Transverse colon (tissue), 4 donors: Measurements from ENCODE around the gene FSIP2. TPM values are rescaled to one million over a fixed set of nuclear protein-coding genes. Genes with fewer than 3 reads are reported as not detected.

Experiments
- DNase-seq: peaks from one replicate; pipeline ENCODE4 v3.0.0-alpha.2; 2019
- H3K27ac ChIP-seq, 4 donors: fragments of 200-600 bp; sonication (generic); 2 replicates each; pipeline ENCODE4 v1.5.1; 2016 to 2018; ENCODE audit warnings: inconsistent platforms in 4 of 4
- H3K27me3 ChIP-seq: fragments of 200-600 bp; sonication (generic); 2 replicates; pipeline ENCODE4 v1.5.1; 2017; ENCODE audit warnings: inconsistent platforms
- H3K36me3 ChIP-seq, 4 donors: fragments of 200-600 bp; sonication (generic); 2 replicates each; pipeline ENCODE4 v1.5.1; 2017 to 2019; ENCODE audit warnings: inconsistent platforms in 4 of 4
- H3K4me1 ChIP-seq, 4 donors: fragments of 200-600 bp; sonication (generic); 2 replicates each; pipeline ENCODE4 v1.5.1; 2017 to 2020; ENCODE audit warnings: inconsistent platforms in 4 of 4
- H3K4me3 ChIP-seq, 4 donors: fragments of 200-600 bp; sonication (generic); 1 replicate in 1 of 4; 2 replicates in 3 of 4; pipeline versions ENCODE4 v1.5.1 to v1.6.1; 2017 to 2019; ENCODE audit warnings: inconsistent platforms in 4 of 4
- H3K9me3 ChIP-seq, 2 donors: fragments of 200-600 bp; sonication (generic); 2 replicates each; pipeline ENCODE4 v1.5.1; 2017 to 2019; ENCODE audit warnings: inconsistent platforms in 2 of 2
- EP300 ChIP-seq: sonication (generic); formaldehyde crosslinking; IDR thresholded peaks from one replicate; pipeline ENCODE4 v1.6.1; 2017; ENCODE audit warnings: antibody characterized with exemption, low read depth
- POLR2A ChIP-seq: fragments of 450-650 bp; IDR thresholded peaks from one replicate; pipeline ENCODE4 v1.6.1; 2016; ENCODE audit warnings: antibody characterized with exemption, mild to moderate bottlenecking, moderate library complexity
- POLR2AphosphoS5 ChIP-seq, 3 donors: sonication (generic); formaldehyde crosslinking; IDR thresholded peaks; one replicate each; pipeline ENCODE4 v1.6.1; 2016; ENCODE audit warnings: antibody characterized with exemption in 3 of 3
- WGBS, 2 donors: methylation state at CpG; one replicate each; pipeline ENCODE4 v1.1.5; 2018; ENCODE audit warnings: low coverage in 1 of 2; 5-methylcytosine and 5-hydroxymethylcytosine counted together
- in situ Hi-C, 4 donors: fragments of 200-750 bp; cut with MboI; loops; one replicate each; pipeline versions ENCODE4 v1.15.0 to v1.15.1; 2017; ENCODE audit warnings: low sequenced_read_pairs in 3 of 4, low pct_ligation_motif_present in 1 of 4, low pct_unique_long_range_greater_than_20kb in 1 of 4
- intact Hi-C: fragments of 100-400 bp; cut with DNase I; formaldehyde crosslinking; loops from one replicate; pipeline ENCODE4 v1.15.1; 2023; ENCODE audit warnings: low total_unique reads
- total RNA-seq, 4 donors: library from RNA; depleted of rRNA; stranded (reverse); fragments of >200 nt; gene quantifications; one replicate each; pipeline ENCODE4 v1.1.0, GENCODE V29; 2016
- TF ChIP-seq, protein P1 (sequence below), 5 experiments: fragments of 200-600 bp in 3 of 5; fragments of 450-650 bp in 2 of 5; sonication (generic) in 3 of 5; IDR thresholded peaks; 1 replicate in 2 of 5; 2 replicates in 3 of 5; pipeline ENCODE4 v1.5.1; 2016 to 2017; ENCODE audit warnings: antibody characterized with exemption in 5 of 5, inconsistent platforms in 3 of 5, mild to moderate bottlenecking in 2 of 5, moderate library complexity in 1 of 5

The FSIP2 gene
- total RNA-seq, 4 donors from 2014 or later = 9.2 to 56.4 (median 38.2) TPM

DNA sequence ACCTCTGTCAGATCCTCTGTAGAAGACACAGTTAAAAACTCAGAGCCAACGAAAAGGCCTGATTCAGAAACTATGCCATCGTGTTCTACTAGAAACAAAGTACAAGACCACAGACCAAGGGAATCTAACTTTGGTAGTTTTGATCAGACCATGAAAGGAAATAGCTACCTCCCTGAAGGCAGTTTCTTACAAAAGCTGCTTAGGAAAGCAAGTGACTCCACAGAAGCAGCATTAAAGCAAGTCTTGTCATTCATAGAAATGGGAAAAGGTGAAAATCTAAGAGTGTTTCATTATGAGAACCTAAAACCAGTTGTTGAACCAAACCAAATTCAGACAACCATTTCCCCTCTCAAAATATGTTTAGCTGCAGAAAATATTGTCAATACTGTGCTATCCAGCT, 58.2 kb downstream of the FSIP2 start:
- no peak for DNase-seq
- H3K36me3 ChIP-seq = no peaks in the 10 kb centered on the region
- intact Hi-C loops = no loop called here
- no peaks in the 10 kb centered on the region for H3K4me1 ChIP-seq
- H3K4me3 ChIP-seq = no peak overlapping the region
- no peak for TF ChIP-seq POLR2AphosphoS5 (IDR thresholded peaks at IDR 0.05)
- no peak for TF ChIP-seq EP300
- no peak for TF ChIP-seq POLR2A
- TF ChIP-seq, protein P1, sequence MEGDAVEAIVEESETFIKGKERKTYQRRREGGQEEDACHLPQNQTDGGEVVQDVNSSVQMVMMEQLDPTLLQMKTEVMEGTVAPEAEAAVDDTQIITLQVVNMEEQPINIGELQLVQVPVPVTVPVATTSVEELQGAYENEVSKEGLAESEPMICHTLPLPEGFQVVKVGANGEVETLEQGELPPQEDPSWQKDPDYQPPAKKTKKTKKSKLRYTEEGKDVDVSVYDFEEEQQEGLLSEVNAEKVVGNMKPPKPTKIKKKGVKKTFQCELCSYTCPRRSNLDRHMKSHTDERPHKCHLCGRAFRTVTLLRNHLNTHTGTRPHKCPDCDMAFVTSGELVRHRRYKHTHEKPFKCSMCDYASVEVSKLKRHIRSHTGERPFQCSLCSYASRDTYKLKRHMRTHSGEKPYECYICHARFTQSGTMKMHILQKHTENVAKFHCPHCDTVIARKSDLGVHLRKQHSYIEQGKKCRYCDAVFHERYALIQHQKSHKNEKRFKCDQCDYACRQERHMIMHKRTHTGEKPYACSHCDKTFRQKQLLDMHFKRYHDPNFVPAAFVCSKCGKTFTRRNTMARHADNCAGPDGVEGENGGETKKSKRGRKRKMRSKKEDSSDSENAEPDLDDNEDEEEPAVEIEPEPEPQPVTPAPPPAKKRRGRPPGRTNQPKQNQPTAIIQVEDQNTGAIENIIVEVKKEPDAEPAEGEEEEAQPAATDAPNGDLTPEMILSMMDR (IDR thresholded peaks at IDR 0.05) = no peak
- in situ Hi-C loops = no loop called here
- no peak overlapping the region for H3K27ac ChIP-seq
- WGBS, 2 donors = 65 to 100% methylated on average over 1 to 2 of the region's 2 CpGs
- H3K9me3 ChIP-seq = no peaks in the 10 kb centered on the region
- no peaks in the 10 kb centered on the region for H3K27me3 ChIP-seq

DNA sequence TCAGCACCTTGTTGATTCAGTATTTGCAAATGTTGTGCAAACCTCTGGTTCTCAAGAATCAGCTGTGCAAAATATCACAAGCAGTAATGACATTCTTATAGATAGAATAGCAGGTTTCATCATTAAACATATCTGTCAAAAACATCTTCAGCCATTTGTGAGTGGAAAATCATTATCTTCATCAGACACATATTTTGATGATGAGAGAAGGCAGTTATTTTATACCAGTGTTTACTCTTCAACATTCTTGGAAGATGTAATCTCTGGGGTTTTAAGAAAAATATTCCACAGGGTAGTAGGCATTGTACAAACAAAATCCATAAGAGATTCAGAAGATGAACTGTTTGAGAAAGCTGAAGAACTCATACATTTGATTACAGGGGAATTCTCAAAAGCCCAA, 64.3 kb downstream of the FSIP2 start:
- H3K4me3 ChIP-seq = no peak overlapping the region
- no peaks in the 10 kb centered on the region for H3K36me3 ChIP-seq
- peaks cover 0 to 4% of the 10 kb centered on the region in 2 donors for H3K9me3 ChIP-seq
- no peaks in the 10 kb centered on the region for H3K4me1 ChIP-seq
- no peaks in the 10 kb centered on the region for H3K27me3 ChIP-seq
- no peak for DNase-seq
- intact Hi-C loops (no loop called here), in situ Hi-C loops (no loop called here)
- TF ChIP-seq, protein P1 (IDR thresholded peaks at IDR 0.05) = no peak
- TF ChIP-seq POLR2A (no peak), POLR2AphosphoS5 (IDR thresholded peaks at IDR 0.05) (no peak), EP300 (no peak)
- no peak overlapping the region for H3K27ac ChIP-seq

DNA sequence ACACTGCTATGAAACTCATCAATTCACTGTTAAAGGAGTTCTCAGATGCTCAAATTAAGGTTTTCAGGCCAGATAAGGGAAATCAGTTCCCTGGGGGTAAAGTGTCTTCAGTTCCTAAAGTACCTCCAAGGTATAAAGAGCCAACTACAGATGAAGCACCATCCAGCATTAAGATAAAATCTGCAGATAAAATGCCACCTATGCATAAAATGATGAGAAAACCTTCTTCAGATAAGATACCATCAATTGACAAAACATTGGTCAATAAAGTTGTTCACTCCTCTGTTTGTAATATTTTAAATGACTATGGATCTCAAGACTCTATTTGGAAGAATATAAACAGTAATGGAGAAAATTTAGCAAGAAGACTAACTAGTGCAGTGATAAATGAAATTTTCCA, 68.2 kb downstream of the FSIP2 start:
- no peak overlapping the region for H3K4me3 ChIP-seq
- no peak overlapping the region for H3K27ac ChIP-seq
- H3K9me3 ChIP-seq = peaks cover 0 to 4% of the 10 kb centered on the region in 2 donors
- in situ Hi-C loops = no loop called here
- no peaks in the 10 kb centered on the region for H3K27me3 ChIP-seq
- no peaks in the 10 kb centered on the region for H3K4me1 ChIP-seq
- no peak for TF ChIP-seq EP300
- TF ChIP-seq POLR2A = no peak
- TF ChIP-seq, protein P1 (IDR thresholded peaks at IDR 0.05) = no peak
- no peak for TF ChIP-seq POLR2AphosphoS5 (IDR thresholded peaks at IDR 0.05)
- DNase-seq = no peak
- intact Hi-C loops = no loop called here
- H3K36me3 ChIP-seq = no peaks in the 10 kb centered on the region

DNA sequence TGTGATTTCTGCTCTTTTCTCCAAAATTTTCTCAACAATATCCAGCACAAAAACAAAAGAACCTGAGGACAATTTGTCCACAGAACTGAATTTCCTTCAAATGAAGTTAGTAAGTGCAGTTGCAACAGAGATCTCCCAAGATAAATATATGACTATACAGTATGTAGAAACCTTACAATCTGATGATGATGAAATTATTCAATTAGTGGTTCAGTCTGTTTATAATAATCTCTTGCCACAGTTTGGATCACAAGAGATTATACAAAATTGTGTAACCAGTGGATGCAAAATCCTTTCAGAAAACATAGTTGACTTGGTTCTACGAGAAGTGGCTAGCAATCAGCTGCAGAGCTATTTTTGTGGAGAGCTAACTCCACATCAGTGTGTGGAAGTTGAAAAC, 68.7 kb downstream of the FSIP2 start:
- DNase-seq = no peak
- peaks cover 0 to 4% of the 10 kb centered on the region in 2 donors for H3K9me3 ChIP-seq
- no peaks in the 10 kb centered on the region for H3K36me3 ChIP-seq
- no peak overlapping the region for H3K4me3 ChIP-seq
- WGBS, 2 donors = 69% methylated on average over 1 of the region's 1 CpG; no CpG with 5 or more reads in 1 of the 2 donors
- intact Hi-C loops (no loop called here), in situ Hi-C loops (no loop called here)
- no peaks in the 10 kb centered on the region for H3K27me3 ChIP-seq
- no peaks in the 10 kb centered on the region for H3K4me1 ChIP-seq
- H3K27ac ChIP-seq = no peak overlapping the region
- TF ChIP-seq POLR2AphosphoS5 (IDR thresholded peaks at IDR 0.05) (no peak), EP300 (no peak), POLR2A (no peak)
- TF ChIP-seq, protein P1 (IDR thresholded peaks at IDR 0.05) = no peak
